Measurements from ENCODE around the gene SLC44A3.

GRCh38 chr1:94846308-94846707 is 26.2 kb downstream of the SLC44A3 start:
- TF ChIP-seq EGR1 (IDR thresholded peaks at IDR 0.05; ENCODE audit: borderline replicate concordance, low read depth, low read length) (no peak), CHD2 (IDR thresholded peaks at IDR 0.05; ENCODE audit: low read length) (no peak), POLR2A (IDR thresholded peaks at IDR 0.05; ENCODE audit: control extremely low read depth in 1 of 2, low read depth in 2 of 2, low read length in 2 of 2) (no peak), EZH2 (IDR thresholded peaks at IDR 0.05; ENCODE audit: low read depth, low read length, severe bottlenecking) (no peak), SIN3A (conservative IDR thresholded peaks at IDR 0.05 in 1 of 2, IDR thresholded peaks at IDR 0.05 in 1 of 2; ENCODE audit: low read depth in 1 of 2, low read length in 2 of 2) (no peak), JUN (IDR thresholded peaks at IDR 0.05; ENCODE audit: low read depth, low read length) (no peak), RAD21 (IDR thresholded peaks at IDR 0.05 in 1 of 2, conservative IDR thresholded peaks at IDR 0.05 in 1 of 2; ENCODE audit: low read depth in 2 of 2, low read length in 2 of 2) (no peak), USF2 (IDR thresholded peaks at IDR 0.05; ENCODE audit: low read length) (no peak), POLR2AphosphoS5 (IDR thresholded peaks at IDR 0.05; ENCODE audit: low read depth, low read length) (no peak)
- TF ChIP-seq, protein P1, sequence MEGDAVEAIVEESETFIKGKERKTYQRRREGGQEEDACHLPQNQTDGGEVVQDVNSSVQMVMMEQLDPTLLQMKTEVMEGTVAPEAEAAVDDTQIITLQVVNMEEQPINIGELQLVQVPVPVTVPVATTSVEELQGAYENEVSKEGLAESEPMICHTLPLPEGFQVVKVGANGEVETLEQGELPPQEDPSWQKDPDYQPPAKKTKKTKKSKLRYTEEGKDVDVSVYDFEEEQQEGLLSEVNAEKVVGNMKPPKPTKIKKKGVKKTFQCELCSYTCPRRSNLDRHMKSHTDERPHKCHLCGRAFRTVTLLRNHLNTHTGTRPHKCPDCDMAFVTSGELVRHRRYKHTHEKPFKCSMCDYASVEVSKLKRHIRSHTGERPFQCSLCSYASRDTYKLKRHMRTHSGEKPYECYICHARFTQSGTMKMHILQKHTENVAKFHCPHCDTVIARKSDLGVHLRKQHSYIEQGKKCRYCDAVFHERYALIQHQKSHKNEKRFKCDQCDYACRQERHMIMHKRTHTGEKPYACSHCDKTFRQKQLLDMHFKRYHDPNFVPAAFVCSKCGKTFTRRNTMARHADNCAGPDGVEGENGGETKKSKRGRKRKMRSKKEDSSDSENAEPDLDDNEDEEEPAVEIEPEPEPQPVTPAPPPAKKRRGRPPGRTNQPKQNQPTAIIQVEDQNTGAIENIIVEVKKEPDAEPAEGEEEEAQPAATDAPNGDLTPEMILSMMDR (IDR thresholded peaks at IDR 0.05; ENCODE audit: control extremely low read depth in 1 of 3, insufficient read depth in 1 of 3, low read depth in 1 of 3, low read length in 3 of 3), result no peak

Data from H1 (cell line).